DMS114 treated with DMSO at 0.1 percent for 48 hours (cell line): ENCODE results near the gene IMPG2.

Experiments
- DNase-seq: peaks from one replicate; lab custom pipeline; 2025; ENCODE audit not compliant: unreplicated experiment; lab: John Stamatoyannopoulos, UW

IMPG2 gene

DNA sequence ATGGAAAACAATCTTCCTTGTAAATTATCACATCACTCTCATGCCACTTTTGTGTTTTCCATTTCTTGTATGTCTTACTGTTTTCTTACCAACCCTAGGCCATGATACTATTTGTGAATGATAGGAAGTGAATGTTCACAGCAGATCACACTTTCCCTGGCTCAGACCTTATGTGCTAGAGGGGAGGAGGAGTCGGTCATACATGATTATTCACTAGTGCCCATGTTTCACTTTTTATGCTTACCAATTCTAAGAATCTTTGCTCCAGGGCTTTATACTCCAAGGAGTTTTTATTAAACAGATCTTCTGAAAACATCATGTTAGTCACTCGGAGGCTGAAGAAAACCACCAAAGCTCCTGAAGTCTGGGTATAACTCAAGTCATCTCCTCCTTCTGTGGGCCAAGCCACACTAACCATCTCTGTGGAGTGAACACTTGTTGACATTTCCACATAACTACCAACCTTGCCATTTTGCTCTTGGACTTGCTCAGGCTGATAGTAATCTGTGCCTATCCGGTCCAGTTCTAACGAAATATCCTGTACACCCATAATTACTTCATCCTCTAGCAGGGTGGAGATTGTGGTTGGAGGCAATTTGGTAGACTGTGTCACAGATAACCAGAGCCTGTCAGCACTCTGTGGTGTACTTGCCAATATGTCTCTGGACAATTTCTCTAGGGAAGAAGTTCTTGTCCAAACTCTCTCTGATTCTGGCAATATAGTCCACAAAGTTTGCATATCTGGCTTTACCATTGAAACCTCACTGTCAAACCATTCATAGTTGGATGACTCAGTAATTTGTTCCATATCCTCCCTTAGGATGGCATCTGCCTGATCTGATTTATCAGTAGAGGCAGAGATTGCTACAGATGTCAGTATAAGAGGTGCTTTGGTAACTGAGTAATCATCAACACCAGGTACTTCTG is 76.8 kb downstream of the IMPG2 start:
- no peak for DNase-seq

DNA sequence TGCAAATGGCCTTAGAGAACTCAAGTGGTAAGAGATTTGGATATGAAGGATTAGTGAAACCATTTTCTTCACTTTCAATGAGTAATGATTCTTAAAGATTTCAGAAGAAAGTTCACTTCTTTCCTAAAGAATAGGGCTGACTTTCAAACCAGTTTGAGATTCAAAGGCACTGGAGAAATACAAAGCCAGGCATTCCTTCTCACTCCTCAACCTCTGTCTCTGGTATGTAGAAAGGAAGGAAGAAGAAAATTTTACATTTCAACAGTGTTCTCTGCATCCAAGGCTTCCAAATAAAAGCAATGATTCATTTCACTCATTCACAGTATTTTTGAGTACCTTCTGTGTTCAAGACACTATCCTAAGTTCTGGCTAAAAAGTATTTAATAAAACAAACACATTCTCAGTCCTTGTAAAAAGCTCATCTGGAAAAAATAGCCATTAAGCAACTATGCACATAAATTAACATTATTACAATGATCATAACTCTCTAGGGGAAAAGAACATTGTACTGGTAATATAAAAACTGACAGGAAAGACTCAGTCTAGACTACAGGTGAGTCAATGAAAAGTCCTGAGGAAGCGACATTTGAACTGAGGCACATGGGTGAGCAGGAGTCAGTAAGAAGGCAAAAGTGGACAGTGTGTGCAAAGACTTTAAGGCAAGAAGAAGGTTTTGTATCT is 79.5 kb downstream of the IMPG2 start:
- no peak for DNase-seq

DNA sequence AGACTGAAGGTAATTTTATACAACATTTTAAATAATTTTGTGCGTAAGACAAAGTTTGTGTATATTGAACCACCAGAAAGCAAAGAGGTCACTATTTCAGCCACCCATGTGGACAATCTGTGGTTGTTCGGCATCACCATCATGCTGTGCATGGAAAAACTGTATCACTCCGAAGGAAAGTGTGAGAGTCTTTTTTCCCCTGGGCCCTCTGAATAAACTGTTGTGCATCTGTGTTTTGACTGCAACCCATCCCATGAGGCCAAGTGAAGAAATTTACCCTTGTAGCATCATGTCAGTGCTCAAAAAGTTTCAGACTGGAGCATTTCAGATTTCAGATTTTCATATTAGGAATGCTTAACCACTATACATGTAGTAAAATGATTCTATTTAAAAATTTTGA is 85.3 kb downstream of the IMPG2 start:
- DNase-seq, result no peak

DNA sequence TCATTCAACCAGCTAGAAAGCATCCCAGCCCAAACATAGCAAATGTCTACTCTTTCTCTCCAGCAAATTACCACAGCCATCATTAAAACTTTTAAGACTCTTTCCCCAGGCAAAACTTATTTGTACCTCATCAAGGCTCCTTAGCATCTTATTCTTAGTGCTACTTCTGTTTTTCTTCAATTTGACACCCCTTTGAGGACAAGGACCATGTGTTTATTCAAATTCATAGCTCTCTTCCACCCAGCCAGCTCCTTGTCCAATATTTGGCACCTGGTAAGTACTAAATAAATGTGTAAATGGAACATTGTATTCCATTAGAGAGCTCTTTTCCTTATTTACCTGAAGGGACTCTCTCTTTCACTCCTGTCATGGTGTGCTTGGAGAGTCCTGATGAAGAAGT is 89.8 kb downstream of the IMPG2 start:
- no peak for DNase-seq

DNA sequence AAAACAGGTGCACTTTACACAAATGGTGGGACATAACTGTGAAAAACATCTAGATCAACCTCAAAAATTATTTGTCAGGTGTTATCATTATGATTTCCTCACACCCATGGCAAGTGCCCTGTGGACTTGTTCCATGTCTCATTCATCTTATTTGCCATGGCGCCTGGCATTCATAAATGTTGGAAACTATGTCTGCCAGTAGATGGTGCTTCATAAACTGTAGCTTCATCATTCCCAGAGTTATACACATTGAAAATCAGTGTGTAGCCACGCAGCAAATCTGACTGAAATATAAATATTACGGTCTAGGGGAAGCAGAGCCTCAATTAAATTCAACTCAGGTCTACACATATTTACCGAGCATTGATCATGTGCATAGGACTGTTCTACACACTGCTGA is 90.7 kb downstream of the IMPG2 start:
- DNase-seq, result no peak

DNA sequence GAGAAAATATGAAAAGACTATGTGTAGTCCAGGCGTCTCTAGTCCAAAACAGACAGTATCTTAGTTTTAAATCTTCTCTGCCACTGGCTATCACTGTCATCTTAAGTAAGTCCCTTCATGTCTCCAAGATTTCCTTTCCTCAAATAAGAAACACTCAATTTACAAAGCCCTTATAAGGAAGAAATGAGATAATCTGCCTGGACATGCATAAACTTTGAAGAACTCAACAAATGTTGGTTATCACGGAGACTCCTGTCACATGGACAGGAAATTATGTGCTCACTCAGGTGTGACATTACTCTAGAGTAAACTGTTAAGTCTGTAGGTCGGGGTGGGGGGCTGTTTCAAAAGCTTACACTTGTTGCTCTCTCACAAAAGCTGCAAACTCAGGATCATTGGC is 91.9 kb downstream of the IMPG2 start:
- DNase-seq, result no peak

DNA sequence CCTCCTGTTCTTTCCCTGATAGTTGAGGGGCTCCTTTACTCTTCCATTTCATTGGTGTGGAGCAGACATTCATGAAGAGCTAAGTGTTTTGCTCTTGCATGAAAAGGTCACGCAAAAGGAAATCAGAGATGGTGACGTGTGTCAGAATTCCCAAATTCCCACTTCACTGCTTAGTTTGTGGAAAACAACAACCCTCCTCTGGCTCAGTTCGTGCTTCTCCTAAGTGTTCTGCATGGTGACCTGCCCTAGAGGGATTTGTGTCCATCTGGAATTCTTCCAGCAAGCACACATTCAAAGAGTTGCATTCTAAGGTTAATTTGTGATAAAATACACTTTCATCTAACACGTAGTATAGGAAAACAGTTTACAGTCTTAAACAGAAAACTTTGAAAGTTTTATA is 95.6 kb downstream of the IMPG2 start:
- no peak for DNase-seq

DNA sequence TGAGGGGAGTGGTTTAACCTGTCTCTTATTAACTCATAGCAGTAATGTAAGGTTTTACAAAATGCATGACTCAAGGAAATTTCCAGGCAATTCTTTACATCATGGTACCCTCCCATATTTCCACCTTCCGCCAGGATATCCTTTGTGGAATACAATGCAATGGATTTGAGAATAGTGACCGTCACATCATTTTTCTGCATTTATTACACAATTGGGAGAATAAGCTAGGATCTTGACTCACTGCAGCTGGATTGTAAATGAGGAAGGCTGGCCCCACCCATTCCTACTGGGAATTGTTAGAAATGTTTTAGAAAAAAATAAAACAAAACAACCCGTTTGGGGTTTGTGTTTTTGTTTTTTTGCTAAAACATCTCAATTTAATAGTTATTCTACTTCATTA is 97.4 kb downstream of the IMPG2 start:
- DNase-seq, result no peak

DNA sequence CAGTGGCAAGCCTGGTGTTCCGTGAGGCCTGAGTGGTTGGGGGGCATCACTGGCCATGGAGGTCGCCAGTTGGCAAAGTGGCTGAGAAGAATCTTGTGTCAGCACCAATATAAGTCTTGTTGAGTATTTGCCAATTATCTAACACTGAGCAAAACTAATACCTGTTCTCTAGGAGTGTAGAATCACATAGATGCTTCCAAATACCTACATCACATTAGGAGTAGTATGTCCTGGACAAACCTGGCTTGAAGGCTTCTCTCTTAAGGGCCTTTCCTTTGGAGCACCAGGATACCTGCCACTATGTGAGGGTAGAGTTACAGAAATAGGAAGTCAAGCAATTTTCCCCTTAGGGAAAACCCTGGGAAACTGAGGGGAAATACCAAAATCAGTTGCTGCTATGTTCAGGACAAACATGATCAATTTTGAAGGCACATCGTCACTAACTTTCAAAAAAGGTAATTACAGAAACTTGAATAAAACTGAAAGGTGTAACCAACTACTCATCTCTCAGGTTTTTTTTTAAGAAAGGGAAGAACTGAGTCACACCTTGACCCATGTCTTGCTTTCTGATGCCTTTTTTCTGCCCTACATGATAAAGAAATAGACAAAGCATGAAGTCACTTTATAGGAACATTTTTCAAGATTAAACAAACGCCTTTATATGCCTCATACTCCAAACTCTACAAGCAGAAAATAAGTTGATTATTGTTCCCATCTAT is 100.4 kb downstream of the IMPG2 start:
- DNase-seq, result no peak

DNA sequence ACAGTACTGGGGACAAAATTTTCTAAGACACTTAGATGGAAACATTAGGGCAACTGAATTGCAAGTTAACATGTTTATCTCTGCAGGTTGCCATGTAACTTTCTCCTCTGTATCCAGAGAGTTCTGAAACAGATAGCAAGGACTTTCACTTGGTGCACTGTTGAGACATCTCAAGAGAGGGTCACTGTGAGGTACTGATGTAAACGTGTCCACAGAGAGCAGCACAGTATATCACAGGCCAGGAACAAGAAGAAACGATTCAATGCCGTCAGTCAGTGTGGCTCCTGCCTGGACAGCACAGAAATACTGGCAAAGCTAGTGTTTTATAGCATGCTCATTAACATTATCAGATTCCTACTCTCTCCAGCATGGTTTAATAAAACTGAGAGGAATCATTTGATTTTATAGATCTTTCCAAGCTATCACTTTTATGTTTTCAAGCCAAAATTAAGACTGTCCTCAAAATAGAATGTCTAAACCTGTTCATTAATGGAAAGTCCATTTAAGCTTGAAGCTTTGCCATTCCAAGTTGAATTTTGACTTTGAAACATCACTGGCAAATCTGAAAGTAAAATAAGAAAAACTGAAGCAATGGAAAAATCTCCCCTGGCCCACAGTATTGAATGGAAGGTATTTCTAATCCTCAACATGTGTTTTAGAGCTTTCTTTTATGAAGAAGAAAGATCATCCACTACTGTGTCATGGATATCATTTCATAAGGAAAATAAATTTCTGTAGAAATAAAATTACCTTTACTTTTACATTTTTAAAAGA is 102.7 kb downstream of the IMPG2 start:
- DNase-seq, result no peak

DNA sequence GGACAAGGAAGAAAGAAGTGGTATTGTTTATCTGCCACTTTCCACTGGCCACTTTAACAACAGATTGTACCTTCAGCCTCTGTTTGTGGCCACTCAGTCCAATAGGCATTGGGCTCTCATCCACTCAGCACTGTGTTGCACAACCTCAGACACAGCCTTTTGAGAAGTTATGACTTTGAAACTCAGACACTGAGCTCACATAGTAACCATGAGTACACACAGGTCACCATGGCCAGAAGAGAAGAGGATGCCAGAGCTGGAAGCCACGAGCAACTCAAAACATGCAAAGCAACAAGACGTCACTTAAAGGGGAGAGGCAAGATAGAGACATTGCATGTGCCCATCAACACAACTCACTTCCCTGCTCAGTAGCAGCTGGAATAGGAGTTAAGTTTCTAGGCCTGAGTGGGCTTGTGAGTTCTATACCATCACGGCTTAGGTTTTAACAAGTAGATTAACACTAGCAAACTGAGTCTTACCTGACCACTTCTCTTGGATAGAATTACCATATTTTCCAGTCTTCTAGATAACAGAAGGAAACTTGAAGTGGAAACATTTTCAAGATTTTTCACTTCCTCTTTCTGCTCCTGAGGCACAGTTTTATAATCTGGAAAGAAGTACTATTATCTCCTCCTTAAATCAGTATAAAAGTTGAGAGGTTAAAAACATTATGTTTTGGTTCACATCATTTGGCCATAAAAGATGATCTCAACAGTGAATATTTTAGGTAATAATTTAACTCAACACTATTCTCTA is 103.5 kb downstream of the IMPG2 start:
- DNase-seq, result no peak

DNA sequence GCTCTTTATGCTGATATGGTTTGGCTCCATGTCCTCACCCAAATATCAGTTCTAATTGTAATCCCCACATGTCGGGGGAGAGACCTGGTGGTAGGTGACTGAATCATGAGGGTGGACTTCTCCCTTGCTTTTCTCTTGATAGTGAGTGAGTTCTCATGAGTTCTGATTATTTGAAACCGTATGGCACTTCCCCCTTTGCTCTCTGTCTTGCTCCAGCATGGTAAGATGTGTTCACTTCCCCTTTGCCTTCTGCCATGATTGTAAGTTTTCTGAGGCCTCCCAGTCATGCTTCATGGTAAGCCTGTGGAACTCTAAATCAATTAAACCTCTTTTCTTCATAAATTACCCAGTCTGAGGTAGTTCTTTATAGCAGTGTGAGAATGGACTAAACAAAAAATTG is 107.6 kb downstream of the IMPG2 start:
- DNase-seq, result no peak

DNA sequence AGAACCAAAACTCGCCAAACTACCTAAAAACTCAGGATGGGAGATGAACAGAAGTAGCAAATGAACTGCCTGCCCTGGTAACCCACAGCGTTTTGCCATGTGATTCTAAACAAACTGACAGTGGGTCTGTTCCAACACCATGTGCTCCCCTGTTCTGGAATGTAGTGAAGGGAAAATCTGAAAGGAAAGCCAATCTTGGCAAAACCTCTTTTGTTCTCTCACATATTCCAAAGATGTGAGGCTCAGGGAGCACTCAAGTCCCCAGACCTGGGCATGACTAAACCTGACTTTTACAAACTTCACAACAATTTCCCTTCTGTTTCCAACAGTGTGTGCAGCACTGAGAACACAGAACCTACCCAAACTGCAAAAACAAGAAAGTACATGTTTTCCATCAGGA is 116.1 kb downstream of the IMPG2 start:
- no peak for DNase-seq

DNA sequence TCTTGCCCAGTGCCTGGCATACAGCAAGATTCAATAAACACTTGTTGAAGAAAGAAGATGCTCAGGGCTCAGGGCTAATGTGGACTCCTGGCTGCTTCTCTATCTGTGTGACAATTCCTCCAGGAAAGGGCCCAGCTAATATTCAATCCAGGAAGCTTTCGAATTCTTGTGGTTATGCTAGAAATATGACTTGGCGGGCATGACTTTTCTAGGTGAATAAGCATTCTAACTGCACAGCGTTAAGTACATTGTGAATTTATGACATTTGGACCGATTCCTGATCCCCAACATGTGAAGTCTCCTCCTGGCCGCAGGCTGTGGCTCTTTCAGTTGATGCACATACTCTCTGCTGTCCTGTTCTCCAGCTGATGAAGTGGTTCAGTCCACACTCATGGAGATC is 117.0 kb downstream of the IMPG2 start:
- no peak for DNase-seq

DNA sequence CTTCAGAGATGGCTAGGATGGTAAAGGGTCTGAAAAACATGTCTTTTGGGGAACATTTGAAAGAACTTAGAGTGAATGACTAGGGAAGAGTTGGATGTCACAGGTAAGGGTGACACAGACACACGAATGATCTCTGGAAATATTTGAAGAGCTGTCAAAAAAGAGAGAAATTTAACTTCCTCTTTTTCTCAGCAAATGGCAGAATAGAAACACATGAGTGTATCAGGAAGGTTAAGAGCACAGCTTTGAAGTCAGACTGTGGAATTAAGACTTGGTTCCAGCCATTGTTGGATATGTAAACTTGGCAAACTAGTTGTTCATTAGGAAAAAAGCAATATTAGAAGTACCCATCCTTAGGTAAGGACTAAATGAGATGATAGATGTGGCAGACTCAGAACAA is 117.7 kb downstream of the IMPG2 start:
- DNase-seq, result no peak

DNA sequence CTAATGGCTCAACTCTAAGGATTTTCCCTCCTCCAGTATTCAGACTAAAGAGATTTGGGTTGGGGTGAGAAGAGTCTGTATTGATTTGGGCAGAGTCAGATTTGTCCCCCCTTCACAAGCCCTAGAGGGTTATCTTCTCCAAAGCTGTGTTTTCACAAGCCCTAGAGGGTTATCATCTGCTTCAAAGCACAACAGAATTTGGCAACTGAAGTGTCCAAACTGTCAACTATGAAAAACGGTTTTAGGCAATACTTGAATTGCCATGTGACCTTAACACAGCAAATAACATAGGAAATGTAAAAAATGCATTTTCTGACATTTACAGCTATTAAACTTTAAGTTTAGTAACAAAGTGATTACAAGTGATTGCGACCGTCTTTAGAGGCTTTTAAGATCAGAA is 119.9 kb downstream of the IMPG2 start:
- DNase-seq, result no peak

DNA sequence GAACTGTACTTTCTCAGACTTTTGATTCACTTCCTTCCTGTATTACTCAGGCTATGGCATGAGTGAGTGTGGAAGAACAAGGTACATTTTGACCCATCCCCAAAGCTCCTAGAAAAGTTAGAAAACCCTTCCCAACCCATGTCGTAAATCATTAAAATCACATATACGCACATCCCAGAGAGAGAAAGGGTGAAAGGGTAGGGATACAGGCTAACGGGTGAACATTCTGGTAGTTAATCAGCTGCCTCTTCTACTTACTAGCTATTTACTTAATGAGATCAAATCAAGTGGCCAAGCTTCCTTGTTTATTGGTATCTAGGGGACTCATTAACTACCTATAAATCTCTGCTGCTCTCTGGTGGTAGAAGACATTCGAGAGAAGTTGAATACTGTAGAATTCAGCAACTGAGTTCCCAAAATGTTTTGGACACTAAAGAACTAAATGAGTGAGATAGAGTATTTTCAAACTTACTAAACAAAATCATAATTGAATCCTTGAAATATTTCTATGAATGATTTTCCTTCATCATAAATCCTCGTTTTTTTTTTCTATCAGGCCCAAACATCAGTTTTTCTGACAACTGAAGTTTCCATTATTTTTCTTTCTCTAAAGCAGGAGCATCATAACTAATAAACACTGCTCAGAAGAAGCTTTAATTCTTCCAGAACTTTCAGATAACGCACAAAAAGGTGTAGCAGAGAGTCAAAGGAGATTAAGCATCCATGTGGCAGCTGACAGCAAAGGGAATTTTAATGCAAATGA is 124.2 kb downstream of the IMPG2 start:
- peak; percentile 33 for DNase-seq

DNA sequence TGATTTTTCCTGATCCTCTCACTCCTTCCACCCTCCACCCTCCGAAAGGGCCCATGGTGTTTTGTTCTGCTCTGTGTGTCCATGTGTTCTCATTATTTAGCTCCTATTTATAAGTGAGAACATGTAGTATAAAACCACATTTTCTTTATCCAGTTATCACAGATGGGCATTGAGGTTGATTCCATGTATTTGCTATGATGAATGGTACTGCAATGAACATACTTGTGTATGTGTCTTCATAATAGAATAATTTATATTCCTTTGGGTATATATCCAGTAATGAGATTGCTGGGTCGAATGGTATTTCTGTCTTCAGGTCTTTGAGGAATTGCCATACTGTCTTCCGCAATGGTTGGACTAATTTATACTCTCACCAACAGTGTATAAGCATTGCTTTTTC is 126.0 kb downstream of the IMPG2 start:
- DNase-seq, result no peak

DNA sequence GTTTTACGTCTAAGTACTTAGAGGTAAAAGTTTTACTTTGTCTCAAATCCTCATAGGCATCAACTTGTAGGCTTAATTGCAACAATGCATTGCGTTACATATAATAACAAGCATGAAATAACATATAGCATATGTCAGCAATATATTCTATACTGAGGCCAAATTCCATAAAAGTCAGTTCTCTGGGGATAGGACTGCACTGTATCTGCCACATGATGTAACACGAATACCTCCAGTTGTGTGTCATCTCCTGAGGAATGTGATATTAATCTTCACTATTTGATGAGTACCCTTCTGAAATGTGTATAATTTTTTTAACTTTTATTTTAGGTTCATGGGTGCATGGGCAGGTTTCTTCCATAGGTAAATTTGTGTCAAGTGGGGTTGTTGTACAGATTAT is 126.4 kb downstream of the IMPG2 start:
- DNase-seq, result no peak

DNA sequence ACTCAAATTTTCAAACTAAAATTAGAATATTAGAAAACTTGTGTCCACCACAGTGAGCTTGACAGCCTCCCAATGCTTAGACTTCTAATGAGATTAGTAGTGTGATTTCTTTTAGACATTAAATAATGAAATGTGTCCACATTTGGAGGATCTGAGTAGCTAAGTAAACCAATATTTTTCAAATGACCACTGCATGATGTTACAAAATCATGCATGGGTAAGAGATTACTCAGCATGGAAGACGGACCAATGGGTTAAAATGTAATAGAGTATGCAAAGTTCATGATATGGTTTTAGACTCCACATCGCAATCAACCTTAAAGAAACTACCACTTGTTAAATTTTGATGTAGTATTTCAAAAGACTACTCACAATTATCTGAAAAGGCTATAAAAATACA is 130.6 kb downstream of the IMPG2 start:
- no peak for DNase-seq
